H9 (cell line): Measurements from ENCODE around the gene SLC35D3. TPM values are rescaled to one million over a fixed set of nuclear protein-coding genes. Genes with fewer than 3 reads are reported as not detected.

ENCODE experiments used
- DNase-seq: peaks from one replicate; pipeline ENCODE4 v3.0.0-alpha.2; 2017
- H2AFZ ChIP-seq: one replicate; pipeline ENCODE4 v1.6.1; 2013; ENCODE audit warnings: mild to moderate bottlenecking, low read length, control low read depth, moderate library complexity
- H2AK5ac ChIP-seq: 2 replicates; pipeline ENCODE4 v1.6.1; 2013; ENCODE audit warnings: low read length, control low read depth, mixed read lengths; ENCODE audit not compliant: insufficient read length
- H2BK120ac ChIP-seq: one replicate; pipeline ENCODE4 v1.6.1; 2013; ENCODE audit warnings: low read depth, mild to moderate bottlenecking, low read length, control low read depth, inconsistent platforms; ENCODE audit not compliant: poor library complexity, severe bottlenecking
- H2BK12ac ChIP-seq: 2 replicates; pipeline ENCODE4 v1.6.1; 2013; ENCODE audit warnings: low read length, control low read depth, mixed read lengths, low read depth; ENCODE audit not compliant: insufficient read length
- H2BK15ac ChIP-seq: 2 replicates; pipeline ENCODE4 v1.6.1; 2013; ENCODE audit warnings: low read depth, low read length, control low read depth
- H2BK20ac ChIP-seq: one replicate; pipeline ENCODE4 v1.6.1; 2013; ENCODE audit warnings: low read depth, mild to moderate bottlenecking, low read length, control low read depth, inconsistent platforms; ENCODE audit not compliant: poor library complexity, severe bottlenecking
- H2BK5ac ChIP-seq: 2 replicates; pipeline ENCODE4 v1.6.1; 2013; ENCODE audit warnings: low read length, control low read depth, mixed read lengths; ENCODE audit not compliant: insufficient read length
- H3K14ac ChIP-seq: 2 replicates; pipeline ENCODE4 v1.6.1; 2013; ENCODE audit warnings: low read length, control low read depth; ENCODE audit not compliant: insufficient read depth
- H3K18ac ChIP-seq: 2 replicates; pipeline ENCODE4 v1.6.1; 2013; ENCODE audit warnings: low read depth, mild to moderate bottlenecking, mixed read lengths, low read length, control low read depth; ENCODE audit not compliant: insufficient read length
- H3K23ac ChIP-seq: 2 replicates; pipeline ENCODE4 v1.6.1; 2013; ENCODE audit warnings: low read length, control low read depth, mixed read lengths, low read depth; ENCODE audit not compliant: insufficient read length
- H3K23me2 ChIP-seq: 2 replicates; pipeline ENCODE4 v1.6.1; 2013; ENCODE audit warnings: low read depth, mild to moderate bottlenecking, mixed read lengths, low read length, control low read depth; ENCODE audit not compliant: insufficient read length, poor library complexity, severe bottlenecking
- H3K27ac ChIP-seq: 2 replicates; pipeline ENCODE4 v1.5.1; 2013; ENCODE audit warnings: low read length, control low read depth, mixed read lengths, low read depth; ENCODE audit not compliant: insufficient read length
- H3K27me3 ChIP-seq: 2 replicates; pipeline ENCODE4 v1.6.1; 2013; ENCODE audit warnings: low read length, control low read depth, inconsistent platforms; ENCODE audit not compliant: insufficient read depth
- H3K4ac ChIP-seq: 2 replicates; pipeline ENCODE4 v1.6.1; 2013; ENCODE audit warnings: low read depth, mild to moderate bottlenecking, control low read depth, inconsistent platforms, low read length, moderate library complexity
- H3K4me1 ChIP-seq: 2 replicates; pipeline ENCODE4 v1.6.1; 2013; ENCODE audit warnings: low read length, control low read depth, inconsistent platforms; ENCODE audit not compliant: insufficient read depth
- H3K4me2 ChIP-seq: 2 replicates; pipeline ENCODE4 v1.6.1; 2013; ENCODE audit warnings: low read length, control low read depth, mixed read lengths; ENCODE audit not compliant: insufficient read length, insufficient read depth
- H3K56ac ChIP-seq: 2 replicates; pipeline ENCODE4 v1.6.1; 2013; ENCODE audit warnings: low read depth, mild to moderate bottlenecking, mixed read lengths, low read length, control low read depth; ENCODE audit not compliant: insufficient read length
- H3K79me1 ChIP-seq: 2 replicates; pipeline ENCODE4 v1.6.1; 2013; ENCODE audit warnings: low read depth, mild to moderate bottlenecking, moderate library complexity, low read length, control low read depth, inconsistent platforms; ENCODE audit not compliant: insufficient read depth, poor library complexity, severe bottlenecking
- H3K79me2 ChIP-seq: 2 replicates; pipeline ENCODE4 v1.6.1; 2013; ENCODE audit warnings: low read length, control low read depth, inconsistent platforms; ENCODE audit not compliant: insufficient read depth
- H3K9ac ChIP-seq: 2 replicates; pipeline ENCODE4 v1.6.1; 2013; ENCODE audit warnings: low read length, control low read depth, mixed read lengths; ENCODE audit not compliant: insufficient read length; ENCODE audit errors: extremely low read depth
- H3K9me3 ChIP-seq: one replicate; pipeline ENCODE4 v1.6.1; 2013; ENCODE audit warnings: low read depth, low read length, inconsistent platforms; ENCODE audit not compliant: control insufficient read depth
- H3T11ph ChIP-seq: one replicate; pipeline ENCODE4 v1.6.1; 2013; ENCODE audit warnings: mild to moderate bottlenecking, low read length, control low read depth, inconsistent platforms
- H4K20me1 ChIP-seq: one replicate; pipeline ENCODE4 v1.6.1; 2013; ENCODE audit not compliant: control insufficient read depth, insufficient read length, insufficient read depth
- H4K5ac ChIP-seq: 2 replicates; pipeline ENCODE4 v1.6.1; 2013; ENCODE audit warnings: low read depth, mild to moderate bottlenecking, mixed read lengths, low read length, control low read depth; ENCODE audit not compliant: insufficient read length
- H4K8ac ChIP-seq: replicated peaks from 2 replicates; pipeline ENCODE4 v1.6.1; 2013; ENCODE audit warnings: low read length, control low read depth, mixed read lengths, low read depth; ENCODE audit not compliant: insufficient read length
- H4K91ac ChIP-seq: 2 replicates; pipeline ENCODE4 v1.6.1; 2013; ENCODE audit warnings: low read depth, mild to moderate bottlenecking, moderate library complexity, mixed read lengths, low read length, control low read depth; ENCODE audit not compliant: insufficient read length
- H3K27ac Mint-ChIP-seq, 3 experiments: 2 replicates in 2 of 3; 3 replicates in 1 of 3; pipeline ENCODE4 v1.8.0; 2020 to 2021; ENCODE audit warnings: mixed read lengths in 3 of 3, mild to moderate bottlenecking in 1 of 3, moderate library complexity in 1 of 3
- H3K27me3 Mint-ChIP-seq: 2 replicates; pipeline ENCODE4 v1.8.0; 2021; ENCODE audit warnings: low read depth, mild to moderate bottlenecking, moderate library complexity, mixed read lengths
- H3K36me3 Mint-ChIP-seq, 3 experiments: 2 replicates in 2 of 3; 3 replicates in 1 of 3; pipeline ENCODE4 v1.8.0; 2020 to 2021; ENCODE audit warnings: low read depth in 3 of 3, mixed read lengths in 3 of 3; ENCODE audit not compliant: insufficient read depth in 1 of 3
- H3K4me1 Mint-ChIP-seq, 2 experiments: 2 replicates each; pipeline ENCODE4 v1.8.0; 2020; ENCODE audit warnings: mixed read lengths in 2 of 2
- H3K4me3 Mint-ChIP-seq, 2 experiments: 2 replicates in 1 of 2; 3 replicates in 1 of 2; pipeline ENCODE4 v1.8.0; 2020 to 2021; ENCODE audit warnings: mild to moderate bottlenecking in 2 of 2, mixed read lengths in 2 of 2, moderate library complexity in 1 of 2
- H3K9me3 Mint-ChIP-seq, 2 experiments: 2 replicates in 1 of 2; 3 replicates in 1 of 2; pipeline ENCODE4 v1.8.0; 2020; ENCODE audit warnings: mild to moderate bottlenecking in 2 of 2, mixed read lengths in 2 of 2, moderate library complexity in 1 of 2
- CTCF ChIP-seq: fragments of 200-600 bp; sonication (generic); conservative IDR thresholded peaks from 3 replicates; pipeline ENCODE4 v1.8.0; 2021; ENCODE audit warnings: antibody characterized with exemption, mild to moderate bottlenecking
- WGBS: extraction: QIAGEN DNeasy Blood & Tissue Kit; methylation state at CpG from one replicate; pipeline ENCODE4 v1.1.7; 2013; ENCODE audit warnings: missing lambda C conversion rate, low lambda C conversion rate, mixed read lengths; ENCODE audit not compliant: insufficient read length; ENCODE audit errors: extremely low coverage; 5-methylcytosine and 5-hydroxymethylcytosine counted together
- total RNA-seq: library from RNA; stranded (reverse); gene quantifications from 2 replicates; pipeline ENCODE4 v1.2.1, GENCODE V29; 2021

Gene SLC35D3
- total RNA-seq, 1 experiment from 2014 or later: 0.17 TPM

- Histone ChIP-seq H3K27me3 (no peaks in the 10 kb centered on the region), H2BK12ac (no peak overlapping the region), H4K91ac (no peak overlapping the region), H3K14ac (no peak overlapping the region), H4K5ac (no peak overlapping the region), H2AFZ (no peak overlapping the region), H3K4ac (no peak overlapping the region), H3K4me1 (no peaks in the 10 kb centered on the region), H4K8ac (no peak overlapping the region), H3K56ac (no peak overlapping the region), H3K9ac (no peak overlapping the region), H2AK5ac (no peak overlapping the region), H3K27ac (no peak overlapping the region), H3K79me2 (no peaks in the 10 kb centered on the region), H3K23me2 (no peaks in the 10 kb centered on the region), H3K23ac (no peak overlapping the region), H4K20me1 (no peaks in the 10 kb centered on the region), H3K4me2 (no peak overlapping the region), H2BK5ac (no peak overlapping the region), H2BK120ac (no peak overlapping the region), H2BK15ac (no peak overlapping the region), H3K18ac (no peak overlapping the region), H2BK20ac (no peak overlapping the region), H3K79me1 (no peaks in the 10 kb centered on the region), H3T11ph (no peak overlapping the region), H3K9me3 (no peaks in the 10 kb centered on the region)
- no peak overlapping the region; a peak in 1 of 7 replicates for H3K27ac Mint-ChIP-seq
- no peak overlapping the region for H3K4me3 Mint-ChIP-seq
- no peaks in the 10 kb centered on the region for H3K27me3 Mint-ChIP-seq
- peaks cover 5 to 14% (median 7%) of the 10 kb centered on the region in 3 experiments; a peak in 6 of 7 replicates for H3K36me3 Mint-ChIP-seq
- no peaks in the 10 kb centered on the region for H3K4me1 Mint-ChIP-seq
- H3K9me3 Mint-ChIP-seq: no peaks in the 10 kb centered on the region
- no peak for DNase-seq
- TF ChIP-seq CTCF: no peak
- WGBS: no CpG with 5 or more reads among the region's 3 CpGs
These were observed 26.2 kb upstream of the SLC35D3 start for GRCh38 chr6:136895901-136896300.
